DND-41 (cell line): Measurements from ENCODE around the gene NEU2.

Experiments
- ATAC-seq: fragments of 200-7000 bp; cut with Tn5 transposase; 3 replicates; pipeline ENCODE4 v1.9.1; 2021; ENCODE audit warnings: low read depth; ENCODE audit not compliant: insufficient read depth
- DNase-seq: peaks from one replicate; pipeline ENCODE4 v3.0.0-alpha.2; 2020
- H2AFZ ChIP-seq: 2 replicates; pipeline ENCODE4 v1.6.0; 2012; ENCODE audit warnings: low read depth, low read length
- H3K27ac ChIP-seq: 2 replicates; pipeline ENCODE4 v1.5.1; 2012; ENCODE audit warnings: low read length, inconsistent platforms
- H3K27me3 ChIP-seq: fragments of 200-600 bp; sonication (generic); 2 replicates; pipeline ENCODE4 v1.6.0; 2012; ENCODE audit warnings: low read length, mild to moderate bottlenecking, inconsistent platforms; ENCODE audit not compliant: insufficient read depth, poor library complexity
- H3K36me3 ChIP-seq: 2 replicates; pipeline ENCODE4 v1.5.1; 2012; ENCODE audit warnings: low read length, inconsistent platforms; ENCODE audit not compliant: insufficient read depth
- H3K4me1 ChIP-seq: 2 replicates; pipeline ENCODE4 v1.5.1; 2012; ENCODE audit warnings: mild to moderate bottlenecking, low read length; ENCODE audit not compliant: insufficient read depth
- H3K4me2 ChIP-seq: 2 replicates; pipeline ENCODE4 v1.6.0; 2012; ENCODE audit warnings: mild to moderate bottlenecking, moderate library complexity, low read length, inconsistent platforms; ENCODE audit not compliant: insufficient read depth
- H3K4me3 ChIP-seq, 2 experiments: fragments of 200-600 bp in 1 of 2; shearing (Covaris generic) in 1 of 2; 2 replicates each; pipeline ENCODE4 v1.5.1; 2012 to 2016; ENCODE audit warnings: inconsistent platforms in 2 of 2, low read length in 2 of 2, mild to moderate bottlenecking in 2 of 2, low read depth in 1 of 2, moderate library complexity in 1 of 2
- H3K79me2 ChIP-seq: 2 replicates; pipeline ENCODE4 v1.6.0; 2012; ENCODE audit warnings: low read length, inconsistent platforms; ENCODE audit not compliant: insufficient read depth
- H3K9ac ChIP-seq: 2 replicates; pipeline ENCODE4 v1.6.0; 2012; ENCODE audit warnings: low read depth, mild to moderate bottlenecking, inconsistent platforms, low read length, moderate library complexity
- H3K9me3 ChIP-seq: 2 replicates; pipeline ENCODE4 v1.5.1; 2012; ENCODE audit warnings: low read length, moderate library complexity, mild to moderate bottlenecking, inconsistent platforms; ENCODE audit not compliant: insufficient read depth, severe bottlenecking
- H4K20me1 ChIP-seq: 2 replicates; pipeline ENCODE4 v1.6.0; 2012; ENCODE audit warnings: low read length; ENCODE audit not compliant: insufficient read depth
- CTCF ChIP-seq: IDR thresholded peaks from 2 replicates; pipeline ENCODE4 v1.5.1; 2012; ENCODE audit warnings: borderline replicate concordance, low read length, moderate library complexity, mild to moderate bottlenecking; ENCODE audit not compliant: poor library complexity, severe bottlenecking; ENCODE audit errors: extremely low read depth
- EZH2 ChIP-seq: IDR thresholded peaks from 3 replicates; pipeline ENCODE4 v1.6.1; 2012; ENCODE audit warnings: borderline replicate concordance, low read depth, mild to moderate bottlenecking, moderate library complexity, low read length, inconsistent platforms; ENCODE audit not compliant: severe bottlenecking

NEU2 gene

GRCh38 chr2:233010569-233011267, 21.8 kb upstream of the NEU2 start:
- Histone ChIP-seq H3K27me3 (no peaks in the 10 kb centered on the region), H3K27ac (no peak overlapping the region), H4K20me1 (no peaks in the 10 kb centered on the region), H3K4me1 (no peaks in the 10 kb centered on the region), H2AFZ (no peak overlapping the region; the same call in 1 of the 2 replicates), H3K79me2 (no peaks in the 10 kb centered on the region), H3K4me2 (no peak overlapping the region), H3K9me3 (no peaks in the 10 kb centered on the region), H3K36me3 (no peaks in the 10 kb centered on the region), H3K4me3 (no peak overlapping the region), H3K9ac (no peak overlapping the region)
- ATAC-seq (no peak), DNase-seq (no peak)
- TF ChIP-seq CTCF (no peak), EZH2 (no peak)

GRCh38 chr2:233011268-233011650, 21.2 kb upstream of the NEU2 start:
- DNase-seq (no peak), ATAC-seq (no peak)
- Histone ChIP-seq H3K9me3 (no peaks in the 10 kb centered on the region), H3K9ac (no peak overlapping the region), H3K79me2 (no peaks in the 10 kb centered on the region), H4K20me1 (no peaks in the 10 kb centered on the region), H3K4me3 (no peak overlapping the region), H3K27me3 (no peaks in the 10 kb centered on the region), H3K36me3 (no peaks in the 10 kb centered on the region), H3K4me1 (no peaks in the 10 kb centered on the region), H3K27ac (no peak overlapping the region), H3K4me2 (no peak overlapping the region), H2AFZ (no peak overlapping the region)
- TF ChIP-seq EZH2 (no peak), CTCF (no peak)

GRCh38 chr2:233011702-233012131, 20.8 kb upstream of the NEU2 start:
- TF ChIP-seq CTCF (no peak), EZH2 (no peak)
- Histone ChIP-seq H4K20me1 (no peaks in the 10 kb centered on the region), H3K4me2 (no peak overlapping the region), H3K4me3 (no peak overlapping the region), H3K36me3 (no peaks in the 10 kb centered on the region), H3K79me2 (no peaks in the 10 kb centered on the region), H3K9ac (no peak overlapping the region), H3K27ac (no peak overlapping the region), H3K9me3 (no peaks in the 10 kb centered on the region), H3K4me1 (no peaks in the 10 kb centered on the region), H3K27me3 (no peaks in the 10 kb centered on the region), H2AFZ (no peak overlapping the region)
- ATAC-seq, result no peak
- no peak for DNase-seq
